Parathyroid adenoma (tissue), 2 donors: ENCODE data around the gene C2orf68.
"Not testable (repeated sequence)": the region's sequence is repeated elsewhere in the genome, so short reads cannot be mapped to it uniquely, and the experiment has no call there.

Source experiments
- H2AFZ ChIP-seq: fragments of 300-600 bp; sonication (generic); one replicate; pipeline ENCODE4 v1.7.0; 2017; ENCODE audit warnings: antibody characterized with exemption, mild to moderate bottlenecking
- H3K27ac ChIP-seq: fragments of 300-600 bp; sonication (generic); one replicate; pipeline ENCODE4 v1.7.0; 2017
- H3K27me3 ChIP-seq: fragments of 300-600 bp; sonication (generic); one replicate; pipeline ENCODE4 v1.7.0; 2017; ENCODE audit warnings: low read length; ENCODE audit not compliant: control insufficient read depth, insufficient read depth
- H3K36me3 ChIP-seq: fragments of 300-600 bp; sonication (generic); one replicate; pipeline ENCODE4 v1.7.0; 2017; ENCODE audit warnings: low read length; ENCODE audit not compliant: control insufficient read depth, insufficient read depth
- H3K4me1 ChIP-seq: fragments of 300-600 bp; sonication (generic); one replicate; pipeline ENCODE4 v1.7.0; 2017; ENCODE audit warnings: control low read depth
- H3K4me2 ChIP-seq: fragments of 300-600 bp; sonication (generic); one replicate; pipeline ENCODE4 v1.7.0; 2017; ENCODE audit warnings: low read length
- H3K4me3 ChIP-seq: fragments of 300-600 bp; sonication (generic); one replicate; pipeline ENCODE4 v1.7.0; 2017; ENCODE audit warnings: low read depth, low read length
- H3K79me2 ChIP-seq: fragments of 300-600 bp; sonication (generic); one replicate; pipeline ENCODE4 v1.7.0; 2017; ENCODE audit warnings: control low read depth
- H3K9ac ChIP-seq: fragments of 300-600 bp; sonication (generic); one replicate; pipeline ENCODE4 v1.7.0; 2017; ENCODE audit warnings: mild to moderate bottlenecking
- H3K9me3 ChIP-seq: fragments of 300-600 bp; sonication (generic); one replicate; pipeline ENCODE4 v1.7.0; 2017; ENCODE audit warnings: low read length; ENCODE audit not compliant: control insufficient read depth
- TF ChIP-seq, protein P1 (sequence below): fragments of 300-600 bp; sonication (generic); IDR thresholded peaks from one replicate; pipeline ENCODE4 v1.7.0; 2017; ENCODE audit warnings: antibody characterized with exemption, mild to moderate bottlenecking
- donor health status: primary hyperparathyroidism.

The C2orf68 gene

DNA sequence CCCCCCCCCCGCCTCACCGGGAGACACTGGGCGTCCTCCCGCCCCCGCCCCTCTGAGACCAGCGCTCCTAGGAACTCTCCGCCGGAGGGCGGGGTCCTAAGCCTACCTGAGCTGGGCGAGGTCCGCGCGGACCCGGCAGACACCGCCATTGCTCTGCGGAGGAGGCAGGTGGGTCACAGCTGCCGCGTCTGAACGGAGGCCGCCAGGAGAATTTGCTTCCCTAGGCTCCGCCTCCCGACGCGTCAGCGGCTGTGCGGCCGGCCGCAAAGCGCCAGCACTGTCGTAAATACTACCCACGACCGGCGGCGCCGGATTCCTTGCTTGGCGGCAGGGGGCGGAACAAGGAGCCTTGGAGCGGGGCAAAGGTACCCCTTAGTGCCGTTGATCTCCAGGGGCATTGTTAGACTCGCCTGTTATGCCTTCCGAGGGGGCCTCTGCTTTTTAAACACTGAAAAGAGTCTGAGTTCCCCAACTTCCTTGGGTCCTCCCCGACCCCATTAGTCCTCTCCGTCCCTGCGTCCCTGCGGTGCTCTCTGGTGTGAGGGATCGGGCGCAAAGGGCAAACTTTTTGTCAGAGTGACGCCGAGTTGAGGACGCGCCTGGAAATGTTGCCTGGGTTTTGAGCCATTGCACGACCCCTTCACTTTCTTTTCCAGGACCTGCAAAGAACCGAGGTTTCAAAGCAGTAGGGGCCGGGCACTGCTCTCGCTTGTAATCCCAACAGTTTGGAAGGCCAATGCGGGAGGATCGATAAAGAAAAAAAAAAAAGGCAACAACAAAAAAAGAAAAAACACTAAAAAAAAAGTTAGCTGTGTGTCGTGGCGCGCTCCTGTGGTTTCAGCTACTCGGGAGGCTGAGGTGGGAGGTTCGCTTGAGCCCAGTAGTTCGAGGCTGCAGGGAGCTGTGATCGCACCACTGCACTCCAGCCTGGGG lies 50.3 kb downstream of the C2orf68 start, which contains the start of gene GGCX:
Gene GGCX, minus strand, starts transcription at position 214 of the 933 bp plus-strand sequence. Its CDS starts 65 bp downstream, at position 149.
- Histone ChIP-seq H3K79me2 (no peaks in the 10 kb centered on the region), H2AFZ (peak within 1 kb of the TSS; percentile 77), H3K27ac (peak within 1 kb of the TSS; percentile 73), H3K9ac (peak within 1 kb of the TSS; percentile 14), H3K9me3 (no peaks in the 10 kb centered on the region), H3K4me1 (peaks cover 2% of the 10 kb centered on the region), H3K4me2 (peak within 1 kb of the TSS; percentile 83), H3K27me3 (no peaks in the 10 kb centered on the region), H3K36me3 (no peaks in the 10 kb centered on the region), H3K4me3 (peak within 1 kb of the TSS; percentile 73)
- TF ChIP-seq, protein P1, sequence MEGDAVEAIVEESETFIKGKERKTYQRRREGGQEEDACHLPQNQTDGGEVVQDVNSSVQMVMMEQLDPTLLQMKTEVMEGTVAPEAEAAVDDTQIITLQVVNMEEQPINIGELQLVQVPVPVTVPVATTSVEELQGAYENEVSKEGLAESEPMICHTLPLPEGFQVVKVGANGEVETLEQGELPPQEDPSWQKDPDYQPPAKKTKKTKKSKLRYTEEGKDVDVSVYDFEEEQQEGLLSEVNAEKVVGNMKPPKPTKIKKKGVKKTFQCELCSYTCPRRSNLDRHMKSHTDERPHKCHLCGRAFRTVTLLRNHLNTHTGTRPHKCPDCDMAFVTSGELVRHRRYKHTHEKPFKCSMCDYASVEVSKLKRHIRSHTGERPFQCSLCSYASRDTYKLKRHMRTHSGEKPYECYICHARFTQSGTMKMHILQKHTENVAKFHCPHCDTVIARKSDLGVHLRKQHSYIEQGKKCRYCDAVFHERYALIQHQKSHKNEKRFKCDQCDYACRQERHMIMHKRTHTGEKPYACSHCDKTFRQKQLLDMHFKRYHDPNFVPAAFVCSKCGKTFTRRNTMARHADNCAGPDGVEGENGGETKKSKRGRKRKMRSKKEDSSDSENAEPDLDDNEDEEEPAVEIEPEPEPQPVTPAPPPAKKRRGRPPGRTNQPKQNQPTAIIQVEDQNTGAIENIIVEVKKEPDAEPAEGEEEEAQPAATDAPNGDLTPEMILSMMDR, result peak; percentile 38

DNA sequence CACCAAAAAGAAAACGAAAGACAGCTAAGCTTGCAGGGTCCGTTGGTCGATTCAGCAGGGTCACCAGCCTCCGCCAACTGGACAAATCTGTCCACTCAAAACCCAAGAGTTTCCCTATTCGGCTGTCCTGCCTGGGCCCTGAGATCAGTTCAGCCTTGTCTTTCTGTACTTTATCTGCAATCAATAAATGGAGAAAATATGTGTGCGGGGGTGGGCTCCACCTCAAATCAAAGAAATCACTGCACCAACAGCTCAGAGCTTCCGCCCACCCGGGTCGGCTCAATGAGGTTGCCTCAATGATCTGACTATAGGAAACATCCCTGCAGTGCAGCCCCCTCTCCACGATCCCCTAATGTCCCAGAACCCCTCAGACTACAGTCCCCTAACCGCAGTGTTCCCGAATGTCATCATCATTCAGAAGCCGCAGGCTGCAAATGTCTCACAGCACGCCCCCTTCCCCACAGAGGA lies 51.0 kb downstream of the C2orf68 start:
- Histone ChIP-seq H3K9ac (no peak overlapping the region), H3K27ac (peak overlapping the region; percentile 73), H3K79me2 (no peaks in the 10 kb centered on the region), H2AFZ (peak overlapping the region; percentile 77), H3K4me3 (peak overlapping the region; percentile 73), H3K27me3 (no peaks in the 10 kb centered on the region), H3K4me2 (peak overlapping the region; percentile 74), H3K4me1 (peaks cover 2% of the 10 kb centered on the region), H3K9me3 (no peaks in the 10 kb centered on the region), H3K36me3 (no peaks in the 10 kb centered on the region)
- TF ChIP-seq, protein P1, result no peak

DNA sequence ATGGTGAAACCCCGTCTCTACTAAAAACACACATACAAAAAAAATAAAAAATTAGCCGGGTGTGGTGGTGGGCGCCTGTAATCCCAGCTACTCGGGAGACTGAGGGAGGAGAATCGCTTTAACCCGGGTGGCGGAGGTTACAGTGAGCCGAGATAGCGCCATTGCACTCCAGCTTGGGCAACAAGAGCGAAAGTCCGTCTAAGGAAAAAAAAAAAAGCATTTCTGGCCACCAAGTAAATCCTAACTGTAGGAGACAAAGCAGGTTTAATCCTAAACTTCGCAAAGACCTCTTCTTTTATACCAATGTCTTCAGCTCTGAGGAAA lies 51.5 kb downstream of the C2orf68 start:
- not testable (repeated sequence) for H3K9ac ChIP-seq, H3K36me3 ChIP-seq, H3K79me2 ChIP-seq, H3K4me1 ChIP-seq, H2AFZ ChIP-seq, H3K27me3 ChIP-seq, H3K27ac ChIP-seq, H3K9me3 ChIP-seq
- H3K4me3 ChIP-seq, result peak overlapping the region; percentile 73
- peak overlapping the region; percentile 74 for H3K4me2 ChIP-seq

DNA sequence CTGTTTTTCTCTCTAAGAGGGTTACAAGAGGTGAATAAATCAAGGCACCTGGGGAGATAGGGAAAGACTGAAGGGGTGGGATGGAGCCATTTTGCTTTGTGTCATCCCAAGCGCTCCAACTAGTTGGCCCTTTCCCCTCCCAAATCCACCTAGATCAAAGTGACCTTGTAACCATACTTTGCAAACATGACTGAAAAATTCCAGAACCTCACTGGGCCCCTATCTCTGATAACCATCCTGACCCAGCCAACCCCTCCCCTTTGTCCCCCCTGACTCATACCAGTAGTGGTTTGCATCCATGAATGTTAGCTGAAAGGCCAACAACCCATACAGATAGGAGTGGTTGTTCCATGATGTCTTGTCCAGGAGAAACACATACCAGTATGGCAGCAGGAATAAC lies 53.7 kb downstream of the C2orf68 start:
- H3K9me3 ChIP-seq, result no peaks in the 10 kb centered on the region
- H3K4me2 ChIP-seq, result no peak overlapping the region
- H3K27ac ChIP-seq, result no peak overlapping the region
- no peaks in the 10 kb centered on the region for H3K27me3 ChIP-seq
- H3K9ac ChIP-seq, result no peak overlapping the region
- H3K36me3 ChIP-seq, result no peaks in the 10 kb centered on the region
- H3K79me2 ChIP-seq, result no peaks in the 10 kb centered on the region
- H3K4me3 ChIP-seq, result no peak overlapping the region
- H3K4me1 ChIP-seq, result peaks cover 2% of the 10 kb centered on the region
- TF ChIP-seq, protein P1, result no peak
- H2AFZ ChIP-seq, result no peak overlapping the region

DNA sequence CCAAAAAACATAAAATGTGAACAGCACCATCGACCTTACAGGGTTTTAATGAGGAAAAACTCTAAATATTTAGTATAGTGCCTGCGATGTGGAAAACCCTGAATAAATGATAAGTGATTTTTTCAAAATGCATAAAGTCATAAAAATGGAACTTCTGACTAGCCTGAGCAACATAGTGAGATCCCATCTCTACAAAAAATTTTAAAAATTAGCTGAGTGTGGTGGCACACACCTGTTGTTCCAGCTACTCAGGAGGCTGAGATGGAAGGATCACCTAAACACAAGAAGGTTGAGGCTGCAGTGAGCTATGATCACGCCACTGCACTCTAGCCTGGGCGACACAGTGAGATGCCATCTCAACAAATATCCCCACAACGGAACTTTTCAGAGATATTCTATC lies 54.7 kb downstream of the C2orf68 start:
- no peak overlapping the region for H3K9ac ChIP-seq

More for the DNA sequence above, 54.7 kb downstream of the C2orf68 start:
- H3K4me3 ChIP-seq, result no peak overlapping the region
- H3K4me1 ChIP-seq, result peaks cover 5% of the 10 kb centered on the region
- no peak overlapping the region for H2AFZ ChIP-seq
- no peak overlapping the region for H3K4me2 ChIP-seq
- no peak overlapping the region for H3K27ac ChIP-seq
- H3K36me3 ChIP-seq, result no peaks in the 10 kb centered on the region
- no peaks in the 10 kb centered on the region for H3K27me3 ChIP-seq
- H3K79me2 ChIP-seq, result no peaks in the 10 kb centered on the region
- TF ChIP-seq, protein P1, result no peak
- no peaks in the 10 kb centered on the region for H3K9me3 ChIP-seq
